NB4 (cell line): ENCODE results near the gene TRPM5.

Source experiments
- DNase-seq: peaks from one replicate; pipeline ENCODE4 v3.0.0; 2010; ENCODE audit warnings: low read depth
- H3K4me3 ChIP-seq: one replicate; pipeline ENCODE4 v1.5.1; 2011; ENCODE audit warnings: mild to moderate bottlenecking, low read depth, low read length, moderate library complexity
- MYC ChIP-seq: IDR thresholded peaks from 2 replicates; pipeline ENCODE4 v1.6.1; 2011; ENCODE audit warnings: low read depth, low read length
- POLR2A ChIP-seq: IDR thresholded peaks from 2 replicates; pipeline ENCODE4 v1.6.1; 2011; ENCODE audit warnings: mild to moderate bottlenecking; ENCODE audit not compliant: insufficient read length; ENCODE audit errors: extremely low read depth
- TF ChIP-seq, protein P1 (sequence below): IDR thresholded peaks from one replicate; pipeline ENCODE4 v1.5.1; 2012; ENCODE audit warnings: low read depth, low read length
- TF ChIP-seq, protein P2 (sequence below): IDR thresholded peaks from 2 replicates; pipeline ENCODE4 v1.6.1; 2011; ENCODE audit warnings: low read depth, low read length

Gene TRPM5

DNA sequence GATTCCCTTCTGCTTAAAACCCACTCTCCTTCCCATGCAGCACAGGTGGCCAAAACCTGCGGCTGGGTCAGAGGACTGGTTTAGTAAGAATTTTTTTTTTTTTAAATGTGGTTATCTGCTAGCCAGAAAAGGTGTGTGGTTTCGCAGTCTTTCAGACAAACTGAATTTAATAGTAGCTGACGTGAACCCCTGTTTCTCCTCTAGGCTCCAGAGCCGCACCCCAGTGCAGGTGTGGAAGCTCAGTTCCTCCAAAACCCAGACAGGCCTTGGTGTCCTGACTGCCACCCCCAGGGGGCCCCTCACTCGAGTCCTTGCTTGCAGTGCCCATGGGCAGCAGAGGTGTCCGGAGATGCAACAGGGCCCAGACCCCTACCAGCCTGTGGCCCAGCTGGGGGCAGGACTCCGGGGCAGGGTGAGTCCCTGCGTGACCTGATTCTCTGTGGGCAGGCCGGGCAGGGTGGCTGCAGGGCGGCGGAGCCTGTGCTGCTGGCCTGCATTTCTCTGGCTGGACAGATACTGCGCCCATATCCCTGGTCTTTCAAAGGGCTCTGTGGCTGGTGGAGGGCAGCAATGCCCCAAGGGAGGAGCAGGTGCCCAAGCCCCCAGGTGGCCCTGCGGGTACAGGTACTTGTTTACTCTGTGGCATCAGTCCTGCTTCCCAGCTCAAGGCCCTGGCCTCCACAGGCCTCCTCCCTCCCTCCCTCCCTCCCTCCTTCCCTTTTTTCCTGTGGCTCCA, 15.7 kb upstream of the TRPM5 start:
- DNase-seq, result no peak
- TF ChIP-seq MYC (no peak), POLR2A (no peak)
- TF ChIP-seq, protein P1, sequence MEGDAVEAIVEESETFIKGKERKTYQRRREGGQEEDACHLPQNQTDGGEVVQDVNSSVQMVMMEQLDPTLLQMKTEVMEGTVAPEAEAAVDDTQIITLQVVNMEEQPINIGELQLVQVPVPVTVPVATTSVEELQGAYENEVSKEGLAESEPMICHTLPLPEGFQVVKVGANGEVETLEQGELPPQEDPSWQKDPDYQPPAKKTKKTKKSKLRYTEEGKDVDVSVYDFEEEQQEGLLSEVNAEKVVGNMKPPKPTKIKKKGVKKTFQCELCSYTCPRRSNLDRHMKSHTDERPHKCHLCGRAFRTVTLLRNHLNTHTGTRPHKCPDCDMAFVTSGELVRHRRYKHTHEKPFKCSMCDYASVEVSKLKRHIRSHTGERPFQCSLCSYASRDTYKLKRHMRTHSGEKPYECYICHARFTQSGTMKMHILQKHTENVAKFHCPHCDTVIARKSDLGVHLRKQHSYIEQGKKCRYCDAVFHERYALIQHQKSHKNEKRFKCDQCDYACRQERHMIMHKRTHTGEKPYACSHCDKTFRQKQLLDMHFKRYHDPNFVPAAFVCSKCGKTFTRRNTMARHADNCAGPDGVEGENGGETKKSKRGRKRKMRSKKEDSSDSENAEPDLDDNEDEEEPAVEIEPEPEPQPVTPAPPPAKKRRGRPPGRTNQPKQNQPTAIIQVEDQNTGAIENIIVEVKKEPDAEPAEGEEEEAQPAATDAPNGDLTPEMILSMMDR, result no peak
- TF ChIP-seq, protein P2, sequence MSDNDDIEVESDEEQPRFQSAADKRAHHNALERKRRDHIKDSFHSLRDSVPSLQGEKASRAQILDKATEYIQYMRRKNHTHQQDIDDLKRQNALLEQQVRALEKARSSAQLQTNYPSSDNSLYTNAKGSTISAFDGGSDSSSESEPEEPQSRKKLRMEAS, result no peak
- no peak overlapping the region for H3K4me3 ChIP-seq

DNA sequence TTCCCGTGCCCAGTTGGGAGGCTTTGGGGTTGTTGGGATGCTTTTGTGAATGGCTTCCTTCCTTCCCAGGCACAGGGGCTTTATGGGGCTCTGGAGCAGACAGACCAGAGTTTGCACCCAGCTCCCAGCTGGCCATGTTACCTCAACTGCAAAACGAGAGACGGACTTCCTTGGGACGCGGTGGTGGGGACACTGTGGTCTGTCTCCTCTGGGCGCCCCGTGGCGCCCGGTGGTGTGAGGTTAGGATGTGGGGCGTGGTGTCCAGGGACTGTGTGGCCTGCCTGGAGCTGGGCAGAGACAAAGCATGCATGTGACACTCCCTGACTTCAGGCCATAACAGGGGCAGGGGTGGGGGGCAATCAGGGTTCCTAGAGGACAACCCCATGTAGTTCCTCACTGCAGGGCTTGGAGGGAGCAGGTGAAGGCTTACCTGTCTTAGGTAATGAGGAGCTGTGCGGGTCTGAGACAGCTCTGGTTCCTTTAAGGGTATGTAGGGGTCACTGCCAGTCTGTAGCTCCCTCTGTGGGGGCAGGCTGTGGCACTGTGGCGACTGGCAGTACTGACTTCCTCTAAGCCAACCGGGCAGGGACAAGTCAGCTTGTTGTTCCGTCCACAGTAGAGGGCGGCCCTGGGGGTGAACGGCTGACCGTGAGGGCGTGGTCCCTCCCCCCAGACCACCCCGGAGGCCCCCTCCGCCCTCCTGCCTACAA, 14.9 kb upstream of the TRPM5 start:
- no peak overlapping the region for H3K4me3 ChIP-seq
- TF ChIP-seq MYC (no peak), POLR2A (no peak)
- TF ChIP-seq, protein P1, result no peak
- TF ChIP-seq, protein P2, result no peak
- DNase-seq, result no peak

DNA sequence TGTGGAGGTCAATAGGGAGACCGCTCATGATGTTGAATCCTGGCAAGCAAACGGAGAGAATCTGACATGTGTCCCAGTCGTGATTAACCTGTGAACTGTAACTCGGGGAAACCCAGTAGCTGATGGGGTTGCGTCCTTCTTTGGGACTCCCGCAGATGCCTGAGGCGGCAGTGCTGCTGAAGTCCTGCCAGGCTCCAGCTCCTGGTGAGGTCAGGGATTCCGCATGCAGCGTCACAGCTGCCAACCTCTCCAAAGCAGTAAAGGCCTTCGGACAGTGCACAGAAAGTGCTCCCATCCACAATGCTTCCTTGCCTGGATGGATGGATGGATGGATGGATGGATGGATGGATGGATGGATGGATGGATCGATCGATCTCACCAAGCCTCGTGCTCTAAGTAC, 14.0 kb upstream of the TRPM5 start:
- DNase-seq, result no peak

DNA sequence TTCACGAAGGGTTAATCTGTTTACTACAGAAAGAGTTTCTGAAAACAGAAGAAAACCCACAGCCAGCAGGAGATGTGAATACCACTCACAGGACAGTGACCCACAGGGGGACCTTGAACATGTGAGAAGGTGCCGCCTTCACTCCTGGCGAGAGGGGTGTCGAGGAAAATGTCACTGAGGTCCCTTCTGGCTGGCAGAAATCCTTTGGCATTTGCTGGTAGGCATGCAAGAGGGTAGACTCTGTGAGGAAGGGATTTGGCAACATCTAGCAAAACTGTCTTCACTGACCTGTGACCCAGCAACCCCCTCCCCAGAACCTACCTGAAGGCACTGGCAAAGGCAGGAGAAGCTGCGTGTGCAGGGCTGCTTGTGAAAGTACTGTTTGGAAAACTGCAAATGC, 9.1 kb upstream of the TRPM5 start:
- no peak for DNase-seq
- H3K4me3 ChIP-seq, result no peak overlapping the region
- TF ChIP-seq POLR2A (no peak), MYC (no peak)
- TF ChIP-seq, protein P2, result no peak
- TF ChIP-seq, protein P1, result no peak

More for the DNA sequence above, 14.0 kb upstream of the TRPM5 start:
- TF ChIP-seq, protein P1, result no peak
- TF ChIP-seq POLR2A, result no peak
- TF ChIP-seq MYC, result no peak
- TF ChIP-seq, protein P2, result no peak
- H3K4me3 ChIP-seq, result no peak overlapping the region

DNA sequence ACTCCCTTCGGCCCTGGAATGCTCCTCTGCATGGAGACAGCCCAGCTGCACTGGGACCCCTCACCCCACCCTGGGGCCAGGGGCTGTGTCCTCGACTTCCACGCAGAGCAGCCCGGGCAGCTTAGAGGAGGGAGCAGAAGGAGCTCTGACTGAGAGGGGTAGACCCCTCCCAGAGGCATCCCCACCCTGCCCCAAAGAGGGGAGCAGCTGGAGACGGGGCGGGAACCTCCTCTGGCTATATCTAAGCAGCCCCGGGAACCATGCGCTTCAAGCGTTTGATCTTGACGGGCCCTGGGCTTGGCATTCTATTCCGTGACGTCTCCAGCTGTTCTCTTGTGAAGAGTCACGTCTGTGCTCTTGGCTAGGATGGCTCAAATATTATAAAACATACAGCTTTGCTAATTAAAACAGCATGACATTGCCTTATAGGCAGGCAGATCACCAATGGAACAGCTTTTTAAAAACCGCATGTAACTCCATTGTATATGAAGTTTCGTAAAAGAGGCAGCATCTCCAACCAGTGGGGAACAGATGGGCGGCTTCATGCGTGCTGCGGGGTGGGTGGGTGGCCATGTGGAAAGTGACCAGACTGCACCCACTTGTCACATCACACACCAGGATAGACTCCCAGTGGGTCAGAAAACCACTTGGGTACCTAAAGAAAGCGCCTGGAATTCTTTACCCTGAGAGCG, 8.2 kb upstream of the TRPM5 start:
- H3K4me3 ChIP-seq, result no peak overlapping the region
- TF ChIP-seq, protein P2, result no peak
- TF ChIP-seq POLR2A (no peak), MYC (no peak)
- TF ChIP-seq, protein P1, result no peak
- no peak for DNase-seq
